GM23338 (cell line): ENCODE measurements around the gene GPR3. TPM values are rescaled to one million over a fixed set of nuclear protein-coding genes. Genes with fewer than 3 reads are reported as not detected.

ENCODE experiments used
- ATAC-seq: fragments of 200-7000 bp; cut with Tn5 transposase; 3 replicates; pipeline ENCODE4 v1.9.1; 2020
- DNase-seq: peaks from one replicate; pipeline ENCODE4 v3.0.0-alpha.2; 2015; ENCODE audit warnings: low spot score
- H2AFZ ChIP-seq: fragments of 200-600 bp; sonication (generic); 2 replicates; pipeline ENCODE4 v1.8.0; 2016; ENCODE audit warnings: antibody characterized with exemption, mild to moderate bottlenecking, moderate library complexity
- H3F3A ChIP-seq: fragments of 200-600 bp; sonication (generic); replicated peaks from 2 replicates; pipeline ENCODE4 v1.8.0; 2017; ENCODE audit warnings: antibody characterized with exemption, mixed run types, low read depth
- H3K27ac ChIP-seq: fragments of 200-600 bp; sonication (generic); 2 replicates; pipeline ENCODE4 v1.6.1; 2016; ENCODE audit warnings: low read depth
- H3K27me3 ChIP-seq: fragments of 200-600 bp; sonication (generic); 2 replicates; pipeline ENCODE4 v1.8.0; 2016; ENCODE audit warnings: mild to moderate bottlenecking, mixed run types, moderate library complexity; ENCODE audit not compliant: insufficient read depth
- H3K36me3 ChIP-seq: fragments of 200-600 bp; sonication (generic); 2 replicates; pipeline ENCODE4 v1.8.0; 2016; ENCODE audit warnings: mild to moderate bottlenecking; ENCODE audit not compliant: insufficient read depth
- H3K4me1 ChIP-seq: fragments of 200-600 bp; sonication (generic); 2 replicates; pipeline ENCODE4 v1.8.0; 2016; ENCODE audit warnings: mild to moderate bottlenecking, moderate library complexity; ENCODE audit not compliant: insufficient read depth
- H3K4me2 ChIP-seq: fragments of 200-600 bp; sonication (generic); 2 replicates; pipeline ENCODE4 v1.7.1; 2017; ENCODE audit warnings: mixed run types
- H3K4me3 ChIP-seq: fragments of 200-600 bp; sonication (generic); 2 replicates; pipeline ENCODE4 v1.6.1; 2016; ENCODE audit warnings: mixed run types
- H3K79me2 ChIP-seq: fragments of 200-600 bp; sonication (generic); replicated peaks from 2 replicates; pipeline ENCODE4 v1.8.0; 2017; ENCODE audit warnings: mild to moderate bottlenecking; ENCODE audit not compliant: insufficient read depth
- H3K9me2 ChIP-seq: fragments of 200-600 bp; sonication (generic); 2 replicates; pipeline ENCODE4 v1.8.0; 2017; ENCODE audit not compliant: insufficient read depth
- H4K20me1 ChIP-seq: fragments of 200-600 bp; sonication (generic); replicated peaks from 2 replicates; pipeline ENCODE4 v1.8.0; 2017; ENCODE audit warnings: mild to moderate bottlenecking; ENCODE audit not compliant: insufficient read depth
- H3K27ac Mint-ChIP-seq: 2 replicates; pipeline ENCODE4 v1.8.0; 2020; ENCODE audit warnings: inconsistent platforms, mild to moderate bottlenecking, moderate library complexity, mixed read lengths
- H3K27me3 Mint-ChIP-seq: 3 replicates; pipeline ENCODE4 v1.8.0; 2022; ENCODE audit warnings: low read depth, mild to moderate bottlenecking, moderate library complexity, mixed read lengths, inconsistent platforms; ENCODE audit not compliant: insufficient read depth, poor library complexity
- H3K36me3 Mint-ChIP-seq: 3 replicates; pipeline ENCODE4 v1.8.0; 2021; ENCODE audit warnings: low read depth, mild to moderate bottlenecking, inconsistent platforms, moderate library complexity, mixed read lengths
- H3K4me1 Mint-ChIP-seq: 3 replicates; pipeline ENCODE4 v1.8.0; 2020; ENCODE audit warnings: mild to moderate bottlenecking, inconsistent platforms, mixed read lengths
- H3K4me3 Mint-ChIP-seq: 3 replicates; pipeline ENCODE4 v1.8.0; 2021; ENCODE audit warnings: moderate library complexity, mild to moderate bottlenecking, inconsistent platforms, mixed read lengths
- H3K9me3 Mint-ChIP-seq: 3 replicates; pipeline ENCODE4 v1.8.0; 2020; ENCODE audit warnings: moderate library complexity, mild to moderate bottlenecking, inconsistent platforms, mixed read lengths
- STAT1 ChIP-seq: IDR thresholded peaks from one replicate; pipeline ENCODE4 v1.6.1; 2016; ENCODE audit warnings: antibody characterized with exemption; ENCODE audit not compliant: unreplicated experiment
- ZNF114 ChIP-seq: fragments of 250-450 bp; sonication (Bioruptor Pico); IDR thresholded peaks from 2 replicates; pipeline ENCODE4 v1.5.0; 2020; ENCODE audit warnings: mild to moderate bottlenecking, moderate library complexity
- polyA plus RNA-seq: library from polyadenylated mRNA; unstranded; fragments of >200 nt; fragmentation: Nextera tagmentation; extraction: Ambion mirVana; gene quantifications from 2 replicates; pipeline ENCODE4 v1.2.1, GENCODE V29; 2016
- total RNA-seq: library from RNA; depleted of rRNA; stranded (reverse); fragments of >200 nt; shearing (Covaris generic); gene quantifications from 2 replicates; pipeline ENCODE4 v1.2.3, GENCODE V29; 2014
- TF ChIP-seq, protein P1 (sequence below): fragments of 250-450 bp; sonication (Bioruptor Pico); IDR thresholded peaks from 2 replicates; pipeline ENCODE4 v1.5.0; 2020; ENCODE audit warnings: mild to moderate bottlenecking, moderate library complexity
- TF ChIP-seq, protein P2 (sequence below): IDR thresholded peaks from one replicate; pipeline ENCODE4 v1.6.1; 2018; ENCODE audit warnings: antibody characterized with exemption; ENCODE audit not compliant: unreplicated experiment

Gene GPR3
- total and polyA plus RNA-seq, 2 experiments from 2014 or later, result 5.9 to 9.1 TPM

DNA sequence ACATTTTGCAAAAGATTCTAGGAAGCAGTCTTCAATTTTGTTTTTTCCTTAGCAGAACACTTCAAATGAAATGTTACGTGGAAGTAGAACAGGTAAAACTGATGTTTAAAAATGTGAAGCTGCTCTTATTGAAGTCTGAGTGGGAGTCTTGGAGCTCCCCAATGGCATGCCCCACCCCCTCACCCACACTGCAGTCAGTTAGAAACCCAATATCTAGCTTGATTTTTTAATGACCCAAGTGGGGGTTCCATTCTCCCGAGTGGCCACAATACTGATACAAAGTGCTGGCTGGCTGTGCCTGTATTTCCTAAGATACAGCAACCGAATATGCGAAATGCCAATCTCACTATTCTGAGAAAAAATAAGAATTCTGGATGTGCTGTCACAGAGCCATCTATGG is 31.3 kb downstream of the GPR3 start:
- Mint-ChIP-seq H3K4me3 (no peak overlapping the region), H3K9me3 (no peaks in the 10 kb centered on the region), H3K27me3 (peaks cover 9% of the 10 kb centered on the region), H3K27ac (no peak overlapping the region), H3K36me3 (peaks cover 31% of the 10 kb centered on the region), H3K4me1 (peaks cover 59% of the 10 kb centered on the region)
- H2AFZ ChIP-seq, result no peak overlapping the region
- no peaks in the 10 kb centered on the region for H3K9me2 ChIP-seq
- H3K4me2 ChIP-seq, result no peak overlapping the region
- H3K27me3 ChIP-seq, result no peaks in the 10 kb centered on the region
- no peaks in the 10 kb centered on the region for H3F3A ChIP-seq
- peaks cover 36% of the 10 kb centered on the region for H3K4me1 ChIP-seq
- no peak for DNase-seq
- TF ChIP-seq, protein P1, sequence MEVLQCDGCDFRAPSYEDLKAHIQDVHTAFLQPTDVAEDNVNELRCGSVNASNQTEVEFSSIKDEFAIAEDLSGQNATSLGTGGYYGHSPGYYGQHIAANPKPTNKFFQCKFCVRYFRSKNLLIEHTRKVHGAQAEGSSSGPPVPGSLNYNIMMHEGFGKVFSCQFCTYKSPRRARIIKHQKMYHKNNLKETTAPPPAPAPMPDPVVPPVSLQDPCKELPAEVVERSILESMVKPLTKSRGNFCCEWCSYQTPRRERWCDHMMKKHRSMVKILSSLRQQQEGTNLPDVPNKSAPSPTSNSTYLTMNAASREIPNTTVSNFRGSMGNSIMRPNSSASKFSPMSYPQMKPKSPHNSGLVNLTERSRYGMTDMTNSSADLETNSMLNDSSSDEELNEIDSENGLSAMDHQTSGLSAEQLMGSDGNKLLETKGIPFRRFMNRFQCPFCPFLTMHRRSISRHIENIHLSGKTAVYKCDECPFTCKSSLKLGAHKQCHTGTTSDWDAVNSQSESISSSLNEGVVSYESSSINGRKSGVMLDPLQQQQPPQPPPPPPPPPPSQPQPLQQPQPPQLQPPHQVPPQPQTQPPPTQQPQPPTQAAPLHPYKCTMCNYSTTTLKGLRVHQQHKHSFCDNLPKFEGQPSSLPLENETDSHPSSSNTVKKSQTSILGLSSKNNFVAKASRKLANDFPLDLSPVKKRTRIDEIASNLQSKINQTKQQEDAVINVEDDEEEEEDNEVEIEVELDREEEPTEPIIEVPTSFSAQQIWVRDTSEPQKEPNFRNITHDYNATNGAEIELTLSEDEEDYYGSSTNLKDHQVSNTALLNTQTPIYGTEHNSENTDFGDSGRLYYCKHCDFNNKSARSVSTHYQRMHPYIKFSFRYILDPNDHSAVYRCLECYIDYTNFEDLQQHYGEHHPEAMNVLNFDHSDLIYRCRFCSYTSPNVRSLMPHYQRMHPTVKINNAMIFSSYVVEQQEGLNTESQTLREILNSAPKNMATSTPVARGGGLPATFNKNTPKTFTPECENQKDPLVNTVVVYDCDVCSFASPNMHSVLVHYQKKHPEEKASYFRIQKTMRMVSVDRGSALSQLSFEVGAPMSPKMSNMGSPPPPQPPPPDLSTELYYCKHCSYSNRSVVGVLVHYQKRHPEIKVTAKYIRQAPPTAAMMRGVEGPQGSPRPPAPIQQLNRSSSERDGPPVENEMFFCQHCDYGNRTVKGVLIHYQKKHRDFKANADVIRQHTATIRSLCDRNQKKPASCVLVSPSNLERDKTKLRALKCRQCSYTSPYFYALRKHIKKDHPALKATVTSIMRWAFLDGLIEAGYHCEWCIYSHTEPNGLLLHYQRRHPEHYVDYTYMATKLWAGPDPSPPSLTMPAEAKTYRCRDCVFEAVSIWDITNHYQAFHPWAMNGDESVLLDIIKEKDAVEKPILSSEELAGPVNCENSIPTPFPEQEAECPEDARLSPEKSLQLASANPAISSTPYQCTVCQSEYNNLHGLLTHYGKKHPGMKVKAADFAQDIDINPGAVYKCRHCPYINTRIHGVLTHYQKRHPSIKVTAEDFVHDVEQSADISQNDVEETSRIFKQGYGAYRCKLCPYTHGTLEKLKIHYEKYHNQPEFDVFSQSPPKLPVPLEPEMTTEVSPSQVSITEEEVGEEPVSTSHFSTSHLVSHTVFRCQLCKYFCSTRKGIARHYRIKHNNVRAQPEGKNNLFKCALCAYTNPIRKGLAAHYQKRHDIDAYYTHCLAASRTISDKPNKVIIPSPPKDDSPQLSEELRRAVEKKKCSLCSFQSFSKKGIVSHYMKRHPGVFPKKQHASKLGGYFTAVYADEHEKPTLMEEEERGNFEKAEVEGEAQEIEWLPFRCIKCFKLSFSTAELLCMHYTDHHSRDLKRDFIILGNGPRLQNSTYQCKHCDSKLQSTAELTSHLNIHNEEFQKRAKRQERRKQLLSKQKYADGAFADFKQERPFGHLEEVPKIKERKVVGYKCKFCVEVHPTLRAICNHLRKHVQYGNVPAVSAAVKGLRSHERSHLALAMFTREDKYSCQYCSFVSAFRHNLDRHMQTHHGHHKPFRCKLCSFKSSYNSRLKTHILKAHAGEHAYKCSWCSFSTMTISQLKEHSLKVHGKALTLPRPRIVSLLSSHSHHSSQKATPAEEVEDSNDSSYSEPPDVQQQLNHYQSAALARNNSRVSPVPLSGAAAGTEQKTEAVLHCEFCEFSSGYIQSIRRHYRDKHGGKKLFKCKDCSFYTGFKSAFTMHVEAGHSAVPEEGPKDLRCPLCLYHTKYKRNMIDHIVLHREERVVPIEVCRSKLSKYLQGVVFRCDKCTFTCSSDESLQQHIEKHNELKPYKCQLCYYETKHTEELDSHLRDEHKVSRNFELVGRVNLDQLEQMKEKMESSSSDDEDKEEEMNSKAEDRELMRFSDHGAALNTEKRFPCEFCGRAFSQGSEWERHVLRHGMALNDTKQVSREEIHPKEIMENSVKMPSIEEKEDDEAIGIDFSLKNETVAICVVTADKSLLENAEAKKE (CRISPR knock-in tag), result no peak
- TF ChIP-seq, protein P2, sequence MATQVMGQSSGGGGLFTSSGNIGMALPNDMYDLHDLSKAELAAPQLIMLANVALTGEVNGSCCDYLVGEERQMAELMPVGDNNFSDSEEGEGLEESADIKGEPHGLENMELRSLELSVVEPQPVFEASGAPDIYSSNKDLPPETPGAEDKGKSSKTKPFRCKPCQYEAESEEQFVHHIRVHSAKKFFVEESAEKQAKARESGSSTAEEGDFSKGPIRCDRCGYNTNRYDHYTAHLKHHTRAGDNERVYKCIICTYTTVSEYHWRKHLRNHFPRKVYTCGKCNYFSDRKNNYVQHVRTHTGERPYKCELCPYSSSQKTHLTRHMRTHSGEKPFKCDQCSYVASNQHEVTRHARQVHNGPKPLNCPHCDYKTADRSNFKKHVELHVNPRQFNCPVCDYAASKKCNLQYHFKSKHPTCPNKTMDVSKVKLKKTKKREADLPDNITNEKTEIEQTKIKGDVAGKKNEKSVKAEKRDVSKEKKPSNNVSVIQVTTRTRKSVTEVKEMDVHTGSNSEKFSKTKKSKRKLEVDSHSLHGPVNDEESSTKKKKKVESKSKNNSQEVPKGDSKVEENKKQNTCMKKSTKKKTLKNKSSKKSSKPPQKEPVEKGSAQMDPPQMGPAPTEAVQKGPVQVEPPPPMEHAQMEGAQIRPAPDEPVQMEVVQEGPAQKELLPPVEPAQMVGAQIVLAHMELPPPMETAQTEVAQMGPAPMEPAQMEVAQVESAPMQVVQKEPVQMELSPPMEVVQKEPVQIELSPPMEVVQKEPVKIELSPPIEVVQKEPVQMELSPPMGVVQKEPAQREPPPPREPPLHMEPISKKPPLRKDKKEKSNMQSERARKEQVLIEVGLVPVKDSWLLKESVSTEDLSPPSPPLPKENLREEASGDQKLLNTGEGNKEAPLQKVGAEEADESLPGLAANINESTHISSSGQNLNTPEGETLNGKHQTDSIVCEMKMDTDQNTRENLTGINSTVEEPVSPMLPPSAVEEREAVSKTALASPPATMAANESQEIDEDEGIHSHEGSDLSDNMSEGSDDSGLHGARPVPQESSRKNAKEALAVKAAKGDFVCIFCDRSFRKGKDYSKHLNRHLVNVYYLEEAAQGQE, result no peak
- TF ChIP-seq ZNF114 (CRISPR knock-in tag), result no peak
- TF ChIP-seq STAT1, result no peak
- H3K36me3 ChIP-seq, result 0 out of 2 replicates have a peak, but pooled peaks cover 7% of the 10 kb centered on the region
- 0 out of 2 replicates have a peak overlapping the region, but pooled peaks have one; percentile 10 for H3K27ac ChIP-seq
- H3K79me2 ChIP-seq, result peaks cover 15% of the 10 kb centered on the region
- no peak for ATAC-seq
- H3K4me3 ChIP-seq, result no peak overlapping the region
- H4K20me1 ChIP-seq, result no peaks in the 10 kb centered on the region; the same call in 1 of the 2 replicates
